Ureter (tissue), 1 donor: ENCODE measurements around the gene GALK1. TPM values are rescaled to one million over a fixed set of nuclear protein-coding genes. Genes with fewer than 3 reads are reported as not detected.
"Not testable (repeated sequence)": the region's sequence is repeated elsewhere in the genome, so short reads cannot be mapped to it uniquely, and the experiment has no call there.

Experiments used
- DNase-seq: peaks from one replicate; pipeline ENCODE4 v3.0.0-alpha.2; 2020; ENCODE audit warnings: low spot score
- total RNA-seq: library from RNA; stranded (reverse); gene quantifications from one replicate; pipeline ENCODE4 v1.2.4, GENCODE V29; 2023
- donor health status: DM: yes; HTN: yes; CAD: no.

GALK1 gene
- total RNA-seq = 24.2 TPM

DNA sequence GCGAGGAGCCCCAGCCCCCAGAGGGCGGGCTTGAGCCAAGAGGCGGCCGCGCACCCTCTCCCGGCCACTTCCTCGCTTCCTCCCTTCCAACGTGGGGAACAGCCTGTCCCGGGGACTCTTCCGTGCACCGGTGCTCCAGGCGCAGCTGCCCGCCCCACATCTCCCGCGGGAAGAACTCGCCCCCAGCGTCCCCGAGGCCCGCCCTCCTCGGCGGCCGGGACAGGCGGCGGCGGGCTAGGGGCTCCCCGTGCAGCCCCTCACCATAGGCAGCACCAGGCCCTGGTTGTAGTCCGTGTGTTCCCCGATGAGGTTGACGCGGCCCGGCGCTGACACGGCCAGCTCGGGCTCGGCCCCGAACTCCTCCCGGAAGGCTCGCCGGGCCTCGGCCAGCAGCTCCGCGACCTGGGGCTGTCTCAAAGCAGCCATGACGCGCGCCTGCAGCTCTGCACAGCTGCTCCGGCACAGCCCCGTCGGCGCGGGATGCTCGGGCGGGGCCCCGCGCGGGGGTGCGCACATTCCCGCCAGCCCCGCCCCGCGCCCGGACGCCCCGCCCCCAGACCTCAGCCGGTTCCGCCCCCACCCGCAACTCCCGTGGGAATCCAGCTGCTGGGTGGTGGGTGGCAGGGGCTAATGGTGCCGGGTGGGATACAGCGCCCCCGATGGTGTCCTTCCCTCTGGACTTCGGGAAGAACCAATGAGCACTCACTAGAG lies at the start of gene GALK1:
Gene GALK1, minus strand, starts transcription at position 482 of the 711 bp plus-strand sequence. Its CDS starts 56 bp downstream, at position 426.
- peak; percentile 77 for DNase-seq

DNA sequence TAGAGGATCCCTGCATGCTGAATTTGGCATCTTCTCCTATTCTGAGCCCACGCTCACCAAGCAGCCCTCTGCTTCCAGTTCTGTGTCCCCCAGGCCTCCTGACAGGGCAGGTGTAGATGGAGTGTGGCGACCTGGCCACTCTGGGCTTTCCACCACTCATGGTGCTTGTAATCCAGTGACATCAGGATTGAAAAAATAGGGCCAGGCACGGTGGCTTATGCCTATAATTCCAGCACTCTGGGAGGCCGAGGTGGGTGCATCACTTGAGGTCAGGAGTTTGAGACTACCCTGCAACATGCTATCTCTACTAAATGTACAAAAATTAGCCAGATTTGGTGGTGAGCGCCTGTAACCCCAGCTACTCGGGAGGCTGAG lies 49.0 kb upstream of the GALK1 start:
- DNase-seq = no peak

DNA sequence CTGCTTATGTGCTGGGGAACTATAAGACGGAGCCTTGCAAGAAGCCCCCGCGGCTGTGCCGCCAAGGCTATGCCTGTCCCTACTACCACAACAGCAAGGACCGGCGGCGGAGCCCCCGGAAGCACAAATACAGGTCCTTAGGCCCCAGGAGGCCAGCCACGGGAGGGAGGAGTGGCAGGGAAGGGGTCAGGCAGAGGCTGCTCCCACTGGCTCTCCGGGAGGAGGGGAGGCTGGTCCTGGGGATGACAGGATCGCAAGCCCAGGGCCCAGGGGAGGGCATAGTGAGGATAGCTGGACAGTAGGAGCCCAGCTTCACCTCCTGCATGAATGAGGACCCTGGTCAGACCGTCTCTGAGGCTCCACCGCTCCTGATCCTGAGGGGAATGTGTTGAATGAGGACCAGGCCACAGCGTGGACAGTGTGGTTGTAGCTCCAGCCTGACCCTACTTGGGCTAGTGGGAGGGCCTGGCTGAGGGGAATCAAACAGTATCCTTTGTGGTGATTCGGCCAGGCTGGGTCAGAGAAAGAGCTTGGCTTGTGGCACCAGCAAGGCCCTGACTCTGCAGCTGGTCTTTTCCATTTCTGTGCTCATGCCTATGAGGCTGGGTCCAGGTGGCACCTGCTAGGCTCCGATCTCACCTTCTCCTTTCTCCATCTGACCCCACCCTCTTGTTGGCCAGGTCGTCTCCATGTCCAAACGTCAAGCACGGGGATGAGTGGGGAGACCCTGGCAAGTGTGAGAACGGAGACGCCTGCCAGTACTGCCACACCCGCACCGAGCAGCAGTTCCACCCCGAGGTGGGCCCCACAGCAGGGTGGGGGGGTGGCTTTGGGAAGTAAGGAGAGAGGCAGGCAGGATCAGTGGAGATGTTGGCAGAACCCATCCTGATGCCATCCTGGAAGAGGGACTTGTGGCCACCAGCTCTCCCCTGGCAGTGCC lies 48.4 kb upstream of the GALK1 start:
- DNase-seq = no peak

DNA sequence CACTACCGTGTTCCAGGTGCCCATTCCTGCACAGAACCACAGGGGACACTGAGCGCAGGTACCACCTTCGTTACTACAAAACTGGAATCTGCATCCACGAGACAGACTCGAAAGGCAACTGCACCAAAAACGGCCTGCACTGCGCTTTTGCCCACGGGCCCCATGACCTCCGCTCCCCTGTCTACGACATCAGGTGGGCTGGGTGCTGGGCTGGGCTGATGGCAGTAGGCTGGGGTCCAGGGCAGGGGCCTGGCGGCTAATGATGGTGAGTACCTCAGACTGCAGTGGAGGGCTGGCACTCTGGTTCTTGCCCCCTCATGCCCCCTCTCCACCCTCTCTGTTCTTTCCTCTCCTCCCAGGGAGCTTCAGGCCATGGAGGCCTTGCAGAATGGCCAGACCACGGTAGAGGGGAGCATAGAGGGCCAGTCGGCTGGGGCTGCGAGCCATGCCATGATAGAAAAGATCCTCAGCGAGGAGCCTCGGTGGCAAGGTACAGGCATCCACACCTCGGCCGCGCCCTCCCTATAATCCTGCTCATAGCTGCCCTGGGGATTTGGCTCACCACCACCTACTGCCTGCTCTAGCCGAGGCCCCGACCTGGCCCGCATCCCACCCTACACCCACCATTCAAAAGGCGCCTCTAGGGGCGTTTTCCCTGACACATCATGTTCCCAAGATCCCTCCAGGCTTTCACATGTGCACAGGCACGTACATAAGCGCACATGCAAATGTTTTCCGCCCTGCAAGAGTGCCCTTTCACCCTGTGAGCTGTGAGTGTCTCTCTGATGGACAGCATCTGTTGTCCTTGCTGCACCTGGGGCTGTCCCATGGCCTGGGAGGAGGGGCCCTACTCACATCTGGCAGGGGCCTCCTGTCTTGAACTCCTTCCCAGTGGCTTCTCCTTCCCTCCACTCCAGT lies 47.4 kb upstream of the GALK1 start:
- DNase-seq = no peak

DNA sequence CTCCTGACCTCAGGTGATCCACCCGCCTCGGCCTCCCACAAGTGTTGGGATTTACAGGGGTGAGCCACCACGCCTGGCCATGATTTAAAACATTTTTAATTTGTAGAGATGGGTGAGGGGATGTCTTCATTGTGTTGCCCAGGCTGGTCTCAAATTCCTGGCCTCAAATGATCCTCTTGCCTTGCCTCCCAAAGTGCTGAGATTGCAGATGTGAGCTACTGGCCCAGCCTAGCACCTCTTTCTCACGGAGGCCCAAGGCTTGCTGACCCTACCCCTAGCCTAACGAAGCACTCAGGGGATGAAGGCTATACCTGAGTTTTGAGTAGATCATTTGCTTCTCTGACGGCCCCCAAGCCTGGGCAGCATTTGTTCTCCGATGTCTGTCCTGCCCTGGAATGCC lies 46.2 kb upstream of the GALK1 start:
- DNase-seq = no peak

DNA sequence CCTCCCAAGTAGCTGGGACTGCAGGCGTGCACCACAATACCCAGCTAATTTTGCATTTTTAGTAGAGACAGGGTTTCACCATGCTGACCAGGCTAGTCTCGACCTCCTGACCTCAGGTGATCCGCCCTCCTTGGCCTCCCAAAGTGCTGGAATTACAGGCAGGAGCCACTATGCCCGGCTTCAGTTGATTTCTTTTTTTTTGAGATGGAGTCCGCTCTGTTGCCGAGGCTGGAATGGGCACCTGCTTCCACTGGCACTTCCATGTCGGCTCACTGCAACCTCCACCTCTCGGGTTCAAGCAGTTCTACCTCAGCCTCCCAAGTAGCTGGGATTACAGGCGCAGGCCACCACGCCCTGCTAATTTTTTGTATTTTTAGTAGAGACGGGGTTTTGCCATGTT lies 45.8 kb upstream of the GALK1 start:
- DNase-seq = not testable (repeated sequence)

DNA sequence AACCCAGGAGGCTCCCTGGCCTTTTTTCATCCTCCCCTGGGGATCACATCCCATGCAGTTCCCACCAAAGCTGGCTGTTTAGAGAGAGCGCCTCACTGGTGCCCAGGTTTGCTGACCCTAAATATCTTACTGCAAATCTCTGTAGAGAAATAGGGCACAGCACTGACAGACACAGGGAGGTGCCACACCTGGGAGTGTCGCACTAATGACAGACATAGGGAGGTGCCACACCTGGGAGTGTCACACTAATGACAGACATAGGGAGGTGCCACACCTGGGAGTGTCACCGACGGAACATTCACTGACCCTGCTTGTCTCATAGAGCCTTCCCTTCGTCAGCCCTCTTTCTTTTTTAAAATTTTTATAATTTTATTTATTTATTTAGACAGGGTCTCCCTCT lies 45.2 kb upstream of the GALK1 start:
- no peak for DNase-seq

DNA sequence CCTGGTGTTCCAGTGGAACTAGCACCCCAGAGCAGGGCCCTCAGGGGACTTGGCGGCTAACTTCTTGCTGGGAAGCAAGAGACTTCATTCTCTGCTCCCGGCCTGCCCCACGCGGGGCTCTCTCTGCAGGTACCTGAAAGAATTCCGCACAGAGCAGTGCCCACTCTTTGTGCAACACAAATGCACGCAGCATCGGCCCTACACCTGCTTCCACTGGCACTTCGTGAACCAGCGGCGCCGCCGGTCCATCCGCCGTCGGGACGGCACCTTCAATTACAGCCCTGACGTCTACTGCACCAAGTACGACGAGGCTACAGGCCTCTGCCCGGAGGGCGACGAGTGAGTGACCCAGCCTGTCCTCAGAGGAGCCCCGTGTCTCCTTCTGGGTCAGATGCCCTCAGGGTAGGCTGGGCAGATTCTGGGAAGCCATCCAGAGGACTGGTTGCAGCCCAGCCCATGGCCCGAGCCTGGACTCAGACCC lies 44.7 kb upstream of the GALK1 start:
- DNase-seq = no peak

DNA sequence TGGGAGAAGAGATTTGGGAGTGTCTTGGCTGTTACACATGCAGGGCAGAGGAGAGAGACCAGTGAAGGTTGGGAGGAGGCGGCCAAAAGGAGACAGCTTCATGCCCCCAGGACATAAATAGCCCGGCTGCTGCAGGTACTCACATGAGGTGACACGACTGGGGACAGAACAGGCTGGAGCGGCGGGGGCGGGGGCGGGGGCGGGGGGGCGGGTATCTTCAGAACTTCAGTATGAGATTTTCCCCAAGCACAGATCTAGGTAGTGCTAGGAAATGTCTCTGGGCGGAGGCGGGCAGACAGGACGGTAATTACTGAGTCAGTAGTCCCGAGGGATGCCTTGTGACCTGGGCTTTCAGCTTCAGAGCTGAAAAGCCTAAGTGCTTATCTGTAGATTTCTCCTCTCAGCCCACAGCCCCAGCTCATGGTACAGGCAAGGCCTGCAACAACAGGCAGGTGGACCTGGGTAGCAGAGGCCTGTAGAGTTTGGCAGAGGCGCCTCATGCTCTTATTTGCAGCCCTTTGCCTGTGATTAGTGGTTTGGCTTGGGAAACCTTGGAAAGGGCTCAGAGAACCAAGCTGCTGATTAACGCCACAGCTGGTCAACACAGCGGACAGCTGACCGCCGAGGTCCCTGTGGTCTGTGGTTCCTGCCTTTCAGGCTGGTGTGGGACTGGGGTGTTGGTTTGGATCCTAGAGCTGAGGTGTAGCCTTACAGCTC lies 44.1 kb upstream of the GALK1 start:
- no peak for DNase-seq

DNA sequence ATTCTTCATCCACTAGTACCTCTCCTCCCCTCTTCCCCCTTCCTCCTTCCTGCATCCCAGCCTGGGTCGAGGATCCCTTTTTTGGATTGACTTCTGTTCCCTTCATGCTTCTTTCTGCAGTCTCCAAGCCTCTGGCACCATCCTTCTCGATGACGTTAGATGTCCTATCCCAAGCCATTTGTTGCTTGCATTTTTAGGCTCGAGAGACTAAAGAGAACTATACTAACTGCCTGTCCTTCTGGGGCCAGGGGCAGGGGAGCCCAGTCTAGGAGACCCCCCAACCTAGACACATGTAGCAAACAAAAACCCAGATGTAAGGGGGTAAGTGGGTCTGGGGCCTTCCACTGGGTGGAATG lies 43.5 kb upstream of the GALK1 start:
- DNase-seq = no peak

DNA sequence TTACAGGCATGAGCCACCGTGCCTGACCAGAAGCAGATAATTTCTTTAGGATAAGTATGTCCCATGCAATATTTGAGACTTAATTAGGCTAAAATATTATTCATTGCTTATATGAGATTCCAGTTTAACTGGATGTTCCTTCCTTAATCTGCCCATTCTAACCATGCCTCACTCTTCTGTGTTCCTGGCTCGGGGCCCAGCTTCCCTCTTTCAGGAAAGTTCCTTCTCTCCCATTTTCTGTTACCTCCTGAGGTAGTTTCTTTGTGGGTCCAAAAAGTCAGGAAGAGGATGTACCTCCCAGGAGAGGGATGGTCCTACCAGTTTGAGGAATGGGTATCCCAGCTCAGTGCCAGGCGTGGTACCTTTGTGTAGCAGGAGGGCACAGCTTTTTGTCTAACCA lies 42.9 kb upstream of the GALK1 start:
- DNase-seq = no peak

DNA sequence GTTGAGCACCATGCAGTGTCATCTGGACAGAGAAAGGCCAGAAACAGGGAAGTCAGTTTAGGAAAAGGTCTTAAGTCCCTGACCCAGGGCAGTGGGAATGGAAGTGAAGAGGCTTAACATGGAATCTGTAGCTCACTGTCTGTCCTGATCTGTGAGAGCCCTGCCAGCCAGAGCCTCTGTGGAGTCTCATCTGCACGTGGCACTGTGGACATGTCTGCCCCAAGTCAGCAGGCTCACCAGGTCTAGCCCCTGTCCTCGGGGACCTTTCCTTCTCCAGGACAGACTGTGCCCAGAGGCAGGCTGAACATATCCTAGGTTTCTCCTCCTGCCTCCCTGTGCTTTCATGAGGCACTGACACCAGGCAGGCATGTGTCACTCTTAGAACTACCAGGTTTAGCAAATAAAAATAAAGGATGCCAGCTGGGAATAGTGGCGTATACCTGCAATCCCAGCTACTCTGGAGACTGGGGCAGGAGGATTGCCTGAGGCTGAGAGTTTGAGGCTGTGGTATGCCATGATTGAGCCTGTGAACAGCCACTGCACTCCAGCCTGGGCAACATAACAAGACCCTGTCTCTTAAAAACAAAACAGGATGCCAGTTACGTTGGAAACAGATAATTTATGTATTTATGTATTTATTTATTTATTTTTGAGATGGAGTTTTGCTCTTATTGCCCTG lies 42.0 kb upstream of the GALK1 start:
- DNase-seq = no peak

DNA sequence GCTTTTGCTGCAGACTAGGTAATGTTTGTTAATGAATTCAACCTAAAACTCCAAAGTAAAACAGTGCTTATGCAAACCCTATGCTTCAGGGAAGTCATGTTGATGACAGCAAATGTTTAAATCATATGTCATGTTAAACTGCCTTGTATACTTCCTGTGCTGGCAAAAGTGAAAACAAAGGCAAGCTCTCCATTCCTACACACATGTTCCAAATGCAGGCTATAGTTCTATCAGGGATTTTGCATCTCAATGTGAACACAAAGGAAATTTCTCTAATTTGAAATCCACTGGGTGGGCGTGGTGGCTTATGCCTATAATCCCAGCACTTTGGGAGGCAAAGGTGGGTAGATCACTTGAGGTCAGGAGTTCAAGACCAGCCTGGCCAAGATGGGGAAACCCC lies 38.9 kb upstream of the GALK1 start:
- DNase-seq = no peak

DNA sequence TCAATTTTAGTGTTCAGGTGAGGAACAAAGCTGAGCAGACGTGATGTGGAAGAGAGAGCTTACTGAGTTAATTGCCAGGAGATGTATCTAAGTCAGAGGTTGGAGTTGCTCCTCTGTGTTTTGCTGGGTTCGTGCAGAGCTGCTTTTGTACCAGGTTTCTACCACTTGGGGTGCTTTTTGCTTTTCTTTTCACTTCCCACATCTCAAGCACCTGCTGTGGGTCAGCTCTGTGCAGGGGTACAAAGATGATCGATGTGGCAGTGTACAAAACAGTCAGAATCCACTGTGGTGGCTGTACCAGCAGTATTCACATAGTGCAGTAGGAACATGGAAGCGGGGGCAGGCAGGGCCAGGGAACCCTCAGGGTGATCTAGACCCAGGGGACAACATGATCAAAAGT lies 34.4 kb upstream of the GALK1 start:
- no peak for DNase-seq

DNA sequence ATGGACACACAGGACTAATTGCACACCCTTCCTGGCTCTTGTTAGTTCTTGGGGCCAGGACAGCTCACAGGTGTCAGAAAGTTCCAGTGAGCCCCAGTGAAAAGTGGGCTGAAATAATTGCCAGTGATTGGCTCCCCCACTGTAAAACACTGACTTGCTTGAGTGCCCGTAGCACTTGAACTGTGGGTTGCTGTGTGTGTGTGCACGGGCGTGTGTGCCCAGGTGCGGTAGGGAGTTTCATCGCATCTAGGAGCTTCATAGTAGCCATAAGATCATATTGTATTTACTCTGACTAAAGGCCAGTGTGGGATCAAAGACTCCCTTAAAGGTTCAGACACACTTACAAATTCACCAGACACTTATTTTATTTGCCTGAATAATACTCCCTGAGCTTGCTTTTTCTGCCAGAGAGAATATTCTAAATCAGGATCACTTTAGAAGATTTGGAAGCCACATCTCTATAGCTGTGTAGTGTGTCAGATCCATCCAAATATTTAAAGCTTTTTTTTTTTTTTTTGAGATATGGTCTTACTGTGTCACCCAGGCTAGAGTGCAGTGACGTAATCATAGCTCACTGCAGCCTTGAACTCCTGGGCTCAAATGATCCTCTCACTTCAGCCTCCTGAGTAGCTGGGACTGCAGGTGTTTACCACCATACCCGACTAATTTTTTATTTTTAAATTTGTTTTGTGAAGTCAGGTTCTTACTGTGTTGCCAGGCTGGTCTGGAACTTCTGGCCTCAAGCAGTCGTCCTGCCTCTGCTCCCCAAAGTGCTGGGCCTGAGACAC lies 31.0 kb upstream of the GALK1 start:
- no peak for DNase-seq

DNA sequence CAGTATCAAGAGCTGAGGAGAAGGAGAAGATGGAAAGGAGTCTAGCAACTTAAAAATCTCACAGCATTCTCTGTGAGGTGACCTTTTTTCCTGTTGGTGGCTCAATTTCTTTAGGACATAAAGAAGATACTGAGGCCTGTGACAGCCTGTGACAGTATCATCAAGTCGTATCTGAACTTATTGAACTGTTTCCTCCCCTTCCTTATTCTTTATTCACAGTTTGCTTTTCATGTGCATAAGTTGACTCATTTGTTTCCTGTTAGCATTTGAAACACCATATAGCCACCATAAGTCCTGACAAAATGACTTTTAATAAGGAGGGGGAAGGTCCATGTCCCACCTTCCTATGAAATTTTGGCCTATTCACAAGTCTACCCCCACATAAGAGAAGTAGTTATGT lies 28.5 kb upstream of the GALK1 start:
- no peak for DNase-seq

DNA sequence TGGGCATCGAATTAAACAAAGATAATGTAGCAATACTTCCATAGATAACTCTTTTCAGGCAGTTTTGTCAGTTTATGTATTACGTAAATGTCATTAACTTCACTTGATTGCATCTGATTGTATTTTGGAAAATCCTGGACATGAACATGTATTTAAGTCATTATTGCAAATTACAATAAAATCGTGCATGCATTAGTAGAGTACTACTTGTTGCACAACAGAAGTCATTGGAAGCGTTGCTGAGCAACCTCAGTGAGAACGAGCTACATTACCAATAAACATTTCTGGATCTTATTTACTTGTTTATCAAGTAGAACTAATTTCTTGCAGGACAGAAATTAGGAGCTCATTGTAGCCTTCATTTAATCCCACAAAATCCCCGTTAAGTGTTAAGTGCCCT lies 26.3 kb upstream of the GALK1 start:
- no peak for DNase-seq

DNA sequence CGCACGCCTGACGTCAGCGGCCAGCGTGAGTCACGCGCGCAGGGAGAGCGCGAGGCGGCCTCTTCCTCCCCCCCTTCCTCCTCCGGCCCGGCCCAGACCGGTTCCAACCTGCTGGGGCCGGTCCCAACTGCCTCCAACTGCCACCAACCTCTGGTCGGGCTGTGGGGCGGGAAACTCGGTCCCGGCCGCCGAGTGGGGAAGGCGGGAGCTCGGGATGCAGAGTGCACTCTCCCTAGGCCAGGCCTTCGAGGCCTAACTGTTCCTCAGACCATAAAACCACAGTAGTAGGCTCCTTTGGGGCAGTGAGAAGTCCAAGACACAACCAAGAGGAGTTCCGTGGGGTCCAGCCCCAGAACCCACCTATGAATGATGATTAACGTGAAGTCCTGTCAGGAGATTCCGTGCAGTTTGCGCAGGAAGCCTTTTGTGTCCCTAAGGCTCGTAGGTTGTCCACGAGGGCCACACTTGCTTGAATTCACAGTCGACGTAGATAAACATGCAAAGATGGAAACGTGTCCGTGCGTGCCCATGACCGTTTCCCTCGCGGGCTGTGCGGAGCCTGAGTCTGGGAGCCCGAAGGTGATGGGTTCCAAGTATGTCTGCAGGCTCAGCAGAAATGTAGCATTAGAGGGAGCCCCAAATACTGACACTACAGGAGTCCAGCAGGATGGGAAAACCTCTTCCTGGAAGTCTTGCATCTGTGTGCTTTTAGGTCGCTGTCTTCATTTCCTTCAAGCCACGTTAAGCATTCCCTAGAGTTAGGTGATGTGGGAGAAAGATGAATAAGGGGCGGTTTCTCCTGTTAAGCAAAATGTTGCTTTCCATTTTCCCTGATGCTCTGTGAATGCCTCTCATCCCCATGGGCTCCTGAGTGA lies 20.3 kb upstream of the GALK1 start:
- DNase-seq = peak; percentile 95

DNA sequence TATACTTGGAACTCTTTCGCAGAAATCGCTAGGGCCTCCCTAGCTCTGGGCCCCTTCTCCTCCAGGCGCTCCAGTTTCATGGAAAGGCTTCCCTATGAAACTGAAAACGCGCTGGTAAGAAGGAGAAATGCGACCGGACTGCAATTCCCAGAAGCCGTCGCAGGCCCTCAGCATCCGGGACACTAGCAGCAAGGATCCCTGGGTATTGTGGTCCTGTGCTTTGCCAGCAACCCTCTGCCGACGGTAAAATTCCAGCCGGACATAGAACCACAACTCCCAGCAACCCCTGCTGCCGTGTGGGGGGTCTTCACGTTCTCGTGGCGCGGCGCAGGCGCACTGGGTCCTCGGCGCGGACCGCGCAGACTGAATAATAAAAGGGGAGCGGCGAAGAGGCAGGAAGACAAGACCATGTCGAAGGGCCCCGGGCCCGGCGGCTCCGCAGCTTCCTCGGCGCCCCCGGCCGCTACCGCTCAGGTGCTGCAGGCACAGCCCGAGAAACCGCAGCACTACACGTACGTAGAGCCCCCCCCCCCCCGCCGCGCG lies 19.6 kb upstream of the GALK1 start, which contains the start of gene UNK:
Gene UNK, plus strand, starts transcription at position 334 of the 543 bp plus-strand sequence. Its CDS starts 75 bp downstream, at position 409.
- DNase-seq = peak; percentile 99
